ENCODE results near the gene RIT1. TPM values are rescaled to one million over a fixed set of nuclear protein-coding genes. Genes with fewer than 3 reads are reported as not detected.

Gene RIT1
- total RNA-seq, result 35.6 and 48.0 TPM in 2 replicates

DNA sequence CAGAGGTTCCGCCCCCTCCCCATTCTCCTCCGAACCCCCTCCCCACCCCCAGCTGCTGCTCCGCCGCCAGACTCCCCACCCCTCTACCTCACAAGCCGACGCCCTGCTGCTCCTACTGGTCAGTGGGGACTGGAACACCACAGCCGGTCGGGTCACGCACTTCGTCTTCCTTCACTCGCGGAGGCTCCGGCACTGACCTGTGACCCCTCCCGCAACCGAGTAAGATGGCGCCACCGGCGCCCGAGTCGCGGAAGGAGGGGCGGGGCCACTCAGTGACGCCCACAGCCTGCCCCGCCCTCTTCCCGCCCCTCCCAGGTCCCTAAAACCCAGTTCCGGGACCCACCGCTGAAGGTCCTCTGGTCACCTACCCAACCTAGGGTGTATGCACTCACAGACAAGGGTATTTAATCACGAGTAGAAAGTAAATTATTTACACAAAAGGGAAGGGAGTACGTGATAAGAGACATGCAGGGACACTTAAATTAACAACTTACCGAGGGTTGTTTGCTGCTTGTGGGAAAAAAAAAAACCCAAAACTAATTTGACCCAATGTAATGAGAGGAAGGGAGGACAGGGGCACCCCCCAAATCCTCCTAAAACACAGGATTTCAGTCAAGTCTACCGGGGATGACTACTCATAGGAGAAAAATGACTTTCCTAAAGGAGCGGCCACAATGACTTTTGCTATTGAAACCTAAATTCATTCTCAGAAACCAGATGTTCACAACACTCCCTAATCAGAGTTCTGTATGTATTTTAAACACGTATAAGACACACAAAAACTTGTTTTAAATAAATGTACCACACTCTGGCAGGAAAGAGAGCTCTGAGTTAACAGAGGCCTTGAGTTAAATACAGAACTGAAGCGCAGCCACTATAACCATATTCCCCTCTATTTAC is at the start of gene RIT1:
Gene RIT1 (minus strand): TSS at position 194 of the 900 bp plus-strand sequence. CDS start 588 bp downstream, outside the sequence.

GRCh38 chr1:155940993-155941844 is 30.1 kb upstream of the RIT1 start, which contains the start of gene RXFP4:
RXFP4 (plus strand) TSS chr1:155941638; CDS start chr1:155941710, 72 bp downstream.

GRCh38 chr1:155934097-155934935 is 23.2 kb upstream of the RIT1 start, which contains the start of gene KHDC4:
KHDC4 (minus strand) TSS chr1:155934413; CDS start chr1:155934373, 40 bp downstream.

DNA sequence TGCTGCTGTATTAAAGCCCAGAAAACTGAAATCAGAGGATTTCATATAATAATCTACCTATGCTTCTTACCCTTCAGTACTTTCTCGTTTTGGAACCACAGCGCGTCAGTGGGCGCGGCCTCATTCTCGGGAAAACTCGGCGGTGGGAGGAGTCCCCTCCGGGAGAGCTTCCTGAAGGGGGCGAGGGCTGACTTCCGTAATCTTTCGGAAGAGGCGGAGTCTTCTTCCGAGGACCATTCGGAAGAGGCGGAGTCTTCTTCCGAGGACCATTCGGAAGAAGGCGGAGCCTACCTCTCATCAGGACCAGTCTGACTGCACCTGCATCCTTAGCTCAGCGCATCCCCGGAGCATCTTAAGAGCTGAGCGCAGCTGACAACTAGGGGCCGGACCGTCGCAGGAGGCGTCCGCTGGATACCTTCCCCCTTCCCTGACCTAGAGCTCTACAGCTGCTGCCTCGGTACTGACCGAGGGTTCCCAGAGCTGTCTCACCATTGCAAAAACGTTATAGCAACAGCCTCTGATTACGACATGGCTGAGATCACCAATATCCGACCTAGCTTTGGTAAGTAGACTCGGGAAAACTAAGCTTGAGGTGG is 51.8 kb downstream of the RIT1 start, which contains the start of gene SYT11:
Gene SYT11 (plus strand): TSS at position 334 of the 596 bp plus-strand sequence. CDS start 195 bp downstream, at position 529.

GRCh38 chr1:155856975-155857930 is 53.9 kb downstream of the RIT1 start, which contains the start of gene GON4L:
GON4L (minus strand) TSS chr1:155857214; CDS start chr1:155853780, 3,434 bp downstream.

Small RNA genes within 50 kb of the gene (small RNA-seq; reads per million reads assigned to genes)
- 0.24 reads per million for gene MIR6738
- not detected for gene RF00015
- not detected for gene SCARNA4
- 82.9 reads per million, percentile 99 among the genes with 10 or more reads in this experiment for gene SNORA80E

Other genes with a start within 250 kb of the RIT1 start
- gene YY1AP1, start 222.6 kb downstream of the RIT1 start, total RNA-seq, result 54.5 and 57.6 TPM in 2 replicates
- gene DAP3, start 222.3 kb downstream of the RIT1 start, total RNA-seq, result 74.7 and 95.7 TPM in 2 replicates
- gene GON4L, start 54.1 kb downstream of the RIT1 start, total RNA-seq, result 37.9 and 42.8 TPM in 2 replicates
- 34.4 and 35.9 TPM in 2 replicates for gene SYT11, start 51.8 kb downstream of the RIT1 start, total RNA-seq
- 36.6 and 40.6 TPM in 2 replicates for gene KHDC4, start 23.1 kb upstream of the RIT1 start, total RNA-seq
- not detected in 2 replicates for gene RXFP4, start 30.3 kb upstream of the RIT1 start, total RNA-seq
- 100 and 106 TPM in 2 replicates for gene ARHGEF2, start 67.2 kb upstream of the RIT1 start, total RNA-seq
- gene SSR2, start 109.6 kb upstream of the RIT1 start, total RNA-seq, result 605 and 637 TPM in 2 replicates
- gene UBQLN4, start 142.4 kb upstream of the RIT1 start, total RNA-seq, result 30.4 and 33.1 TPM in 2 replicates
- 43.7 and 70.9 TPM in 2 replicates for gene LAMTOR2, start 143.4 kb upstream of the RIT1 start, total RNA-seq
- not detected in 2 replicates for gene RAB25, start 149.8 kb upstream of the RIT1 start, total RNA-seq
- 15.8 and 19.9 TPM in 2 replicates for gene MEX3A, start 171.1 kb upstream of the RIT1 start, total RNA-seq
- 724 and 847 TPM in 2 replicates for gene LMNA, start 203.4 kb upstream of the RIT1 start, total RNA-seq
- gene SEMA4A, start 242.2 kb upstream of the RIT1 start, total RNA-seq, result 0.29 and 0.65 TPM in 2 replicates

Data from vein endothelial cell (primary cell).